Measurements from ENCODE around the gene PRSS12.

PRSS12 gene

DNA sequence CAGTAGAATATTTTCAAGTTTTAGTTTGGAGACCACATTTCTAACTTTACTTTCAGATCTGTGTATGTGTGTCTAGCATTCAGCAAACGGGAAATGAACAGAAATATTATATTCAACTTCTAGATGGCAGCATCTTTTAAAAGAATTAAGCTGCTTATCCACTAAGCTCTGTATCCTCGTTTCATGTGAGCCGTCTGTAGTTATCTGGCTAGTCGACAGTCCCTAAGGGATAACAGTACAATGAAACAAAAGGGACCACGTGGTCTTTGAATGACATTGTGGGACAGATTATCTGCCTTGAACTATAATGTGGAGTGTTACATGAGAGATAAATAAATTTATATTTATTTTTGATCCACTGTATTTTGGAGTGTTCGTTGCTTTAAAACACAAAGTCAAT is 35.8 kb upstream of the PRSS12 start:
- H3K9me3 ChIP-seq (ENCODE audit: control insufficient read depth in 1 of 2, low read length in 2 of 2), result no peaks in the 10 kb centered on the region
- no peak overlapping the region for H3K27ac ChIP-seq (ENCODE audit: low read depth, low read length)
- H3K4me3 ChIP-seq (ENCODE audit: low read depth in 1 of 2, low read length in 2 of 2), result no peak overlapping the region
- H3K9ac ChIP-seq (ENCODE audit: low read depth in 1 of 2, low read length in 2 of 2), result no peak overlapping the region
- no peaks in the 10 kb centered on the region for H3K27me3 ChIP-seq (ENCODE audit: control insufficient read depth in 1 of 2, insufficient read depth in 2 of 2, low read length in 2 of 2)
- H3K36me3 ChIP-seq (ENCODE audit: control insufficient read depth in 1 of 2, insufficient read depth in 2 of 2, low read length in 2 of 2), result no peaks in the 10 kb centered on the region
- no peaks in the 10 kb centered on the region for H3K4me1 ChIP-seq (ENCODE audit: control insufficient read depth in 1 of 2, insufficient read depth in 2 of 2, low read length in 2 of 2)

DNA sequence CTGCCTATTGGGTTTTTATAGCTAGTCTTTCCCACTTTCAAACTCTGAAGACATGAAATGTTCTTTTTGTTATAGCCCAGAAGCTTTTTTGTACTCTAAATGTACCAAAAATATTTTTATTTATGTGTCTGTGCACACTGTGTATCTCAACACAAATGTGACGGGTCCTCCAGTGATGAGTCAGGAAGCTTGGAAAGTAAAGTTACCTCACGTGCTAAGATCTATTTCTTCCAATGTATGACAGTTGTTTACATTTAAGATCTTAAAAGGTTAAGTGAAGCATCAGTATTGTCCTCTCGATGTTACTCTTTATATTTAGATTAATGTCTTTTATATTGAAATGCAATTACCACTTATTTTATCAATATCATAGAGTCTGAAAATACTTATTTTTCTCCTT is 29.1 kb upstream of the PRSS12 start:
- no peaks in the 10 kb centered on the region for H3K9me3 ChIP-seq (ENCODE audit: control insufficient read depth in 1 of 2, low read length in 2 of 2)
- H3K4me1 ChIP-seq (ENCODE audit: control insufficient read depth in 1 of 2, insufficient read depth in 2 of 2, low read length in 2 of 2), result no peaks in the 10 kb centered on the region
- no peaks in the 10 kb centered on the region for H3K36me3 ChIP-seq (ENCODE audit: control insufficient read depth in 1 of 2, insufficient read depth in 2 of 2, low read length in 2 of 2)
- H3K27me3 ChIP-seq (ENCODE audit: control insufficient read depth in 1 of 2, insufficient read depth in 2 of 2, low read length in 2 of 2), result no peaks in the 10 kb centered on the region
- H3K9ac ChIP-seq (ENCODE audit: low read depth in 1 of 2, low read length in 2 of 2), result no peak overlapping the region
- H3K4me3 ChIP-seq (ENCODE audit: low read depth in 1 of 2, low read length in 2 of 2), result no peak overlapping the region
- no peak overlapping the region for H3K27ac ChIP-seq (ENCODE audit: low read depth, low read length)

DNA sequence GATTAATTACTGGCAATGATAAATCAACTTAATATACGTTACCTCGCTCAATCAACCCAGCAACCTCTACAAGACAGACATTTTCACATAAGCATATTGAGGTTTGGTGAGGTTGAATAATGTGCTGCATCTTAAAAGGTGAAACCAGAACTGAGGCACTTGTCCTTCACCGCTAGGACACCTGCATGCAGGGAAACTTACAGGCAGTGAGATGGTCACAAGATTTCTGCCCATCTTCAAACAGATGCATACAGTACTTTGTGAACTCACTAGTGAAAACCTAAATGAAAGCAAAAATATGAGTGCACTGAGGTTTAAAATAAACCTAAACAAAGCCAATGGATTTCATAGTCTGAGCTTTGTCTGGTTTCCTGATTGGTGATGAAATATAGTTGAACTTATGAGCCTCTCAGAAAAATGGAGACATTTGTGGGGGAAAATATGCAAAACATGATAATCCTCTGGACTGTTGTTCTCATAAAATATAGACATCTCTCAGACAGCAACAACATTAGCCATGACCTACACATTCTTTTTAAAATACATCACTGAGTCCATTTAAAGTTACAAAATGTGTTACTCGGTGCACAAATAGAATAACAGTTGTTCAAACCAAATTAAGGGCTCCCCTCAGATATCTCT is 20.9 kb upstream of the PRSS12 start:
- Histone ChIP-seq H3K27ac (ENCODE audit: low read depth, low read length) (no peak overlapping the region), H3K36me3 (ENCODE audit: control insufficient read depth in 1 of 2, insufficient read depth in 2 of 2, low read length in 2 of 2) (no peaks in the 10 kb centered on the region), H3K9ac (ENCODE audit: low read depth in 1 of 2, low read length in 2 of 2) (no peak overlapping the region), H3K4me3 (ENCODE audit: low read depth in 1 of 2, low read length in 2 of 2) (no peak overlapping the region), H3K27me3 (ENCODE audit: control insufficient read depth in 1 of 2, insufficient read depth in 2 of 2, low read length in 2 of 2) (no peaks in the 10 kb centered on the region), H3K9me3 (ENCODE audit: control insufficient read depth in 1 of 2, low read length in 2 of 2) (no peaks in the 10 kb centered on the region), H3K4me1 (ENCODE audit: control insufficient read depth in 1 of 2, insufficient read depth in 2 of 2, low read length in 2 of 2) (no peaks in the 10 kb centered on the region)

DNA sequence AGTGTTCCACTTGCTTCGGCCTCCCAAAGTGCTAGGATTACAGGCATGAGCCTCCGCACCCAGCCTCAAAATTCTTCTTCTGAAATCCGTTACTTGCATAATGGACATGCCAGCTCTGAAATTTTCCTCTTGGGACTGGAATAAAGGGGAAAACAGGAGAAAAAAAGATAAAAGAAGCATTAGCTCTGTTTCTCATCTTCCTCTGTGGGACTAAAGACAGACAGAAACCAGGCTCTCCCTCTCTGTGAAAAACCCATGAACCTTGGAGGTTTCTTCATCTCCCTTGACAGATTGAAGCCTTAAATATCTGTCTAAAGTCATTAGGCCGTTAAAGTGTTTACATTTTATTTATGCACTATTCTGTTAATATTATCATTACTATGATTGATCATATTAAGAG is 19.4 kb upstream of the PRSS12 start:
- Histone ChIP-seq H3K4me1 (ENCODE audit: control insufficient read depth in 1 of 2, insufficient read depth in 2 of 2, low read length in 2 of 2) (no peaks in the 10 kb centered on the region), H3K9ac (ENCODE audit: low read depth in 1 of 2, low read length in 2 of 2) (no peak overlapping the region), H3K27me3 (ENCODE audit: control insufficient read depth in 1 of 2, insufficient read depth in 2 of 2, low read length in 2 of 2) (no peaks in the 10 kb centered on the region), H3K4me3 (ENCODE audit: low read depth in 1 of 2, low read length in 2 of 2) (no peak overlapping the region), H3K36me3 (ENCODE audit: control insufficient read depth in 1 of 2, insufficient read depth in 2 of 2, low read length in 2 of 2) (no peaks in the 10 kb centered on the region), H3K9me3 (ENCODE audit: control insufficient read depth in 1 of 2, low read length in 2 of 2) (no peaks in the 10 kb centered on the region), H3K27ac (ENCODE audit: low read depth, low read length) (no peak overlapping the region)

DNA sequence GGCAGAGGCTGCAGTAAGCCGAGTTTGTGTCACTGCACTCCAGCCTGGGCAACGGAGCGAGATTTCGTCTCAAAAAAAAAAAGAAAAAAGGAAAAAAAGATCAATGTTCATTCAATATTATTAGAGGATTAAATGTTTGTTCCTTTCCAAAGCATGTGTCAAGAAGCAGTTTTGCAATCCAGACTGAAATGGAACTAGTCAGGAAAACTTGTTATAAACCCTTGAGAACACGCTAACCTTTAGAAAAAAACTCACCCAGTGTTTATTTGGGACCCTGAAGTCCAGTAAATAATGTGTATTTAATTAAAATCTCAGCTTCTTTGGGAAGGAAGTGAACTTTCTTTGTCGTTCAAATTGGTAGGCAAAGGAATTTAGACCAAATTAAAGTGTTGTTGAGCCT is 16.4 kb upstream of the PRSS12 start:
- H3K36me3 ChIP-seq (ENCODE audit: control insufficient read depth in 1 of 2, insufficient read depth in 2 of 2, low read length in 2 of 2), result no peaks in the 10 kb centered on the region
- no peak overlapping the region for H3K27ac ChIP-seq (ENCODE audit: low read depth, low read length)

DNA sequence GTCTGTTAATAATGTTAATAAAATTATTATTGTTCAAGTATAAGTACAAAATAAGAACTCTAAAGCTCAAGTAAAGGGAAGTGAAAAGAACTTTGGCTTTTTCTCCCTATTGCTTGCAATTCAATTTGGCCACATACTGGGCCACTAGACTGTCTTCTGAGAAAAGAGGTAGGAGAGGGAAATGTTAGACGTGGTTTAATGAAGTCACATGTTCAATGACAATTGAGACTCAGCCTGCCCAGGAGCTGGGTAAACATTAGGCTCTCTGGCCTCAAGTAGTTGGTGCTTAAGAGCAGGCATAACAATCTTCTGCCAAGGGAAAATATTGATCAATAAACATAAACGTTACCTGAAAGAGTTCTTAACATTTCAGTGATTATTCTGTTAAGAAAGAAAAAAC is 15.1 kb upstream of the PRSS12 start:
- H3K4me1 ChIP-seq (ENCODE audit: control insufficient read depth in 1 of 2, insufficient read depth in 2 of 2, low read length in 2 of 2), result no peaks in the 10 kb centered on the region
- H3K9ac ChIP-seq (ENCODE audit: low read depth in 1 of 2, low read length in 2 of 2), result no peak overlapping the region
- no peaks in the 10 kb centered on the region for H3K9me3 ChIP-seq (ENCODE audit: control insufficient read depth in 1 of 2, low read length in 2 of 2)
- no peaks in the 10 kb centered on the region for H3K27me3 ChIP-seq (ENCODE audit: control insufficient read depth in 1 of 2, insufficient read depth in 2 of 2, low read length in 2 of 2)
- no peak overlapping the region for H3K27ac ChIP-seq (ENCODE audit: low read depth, low read length)
- no peak overlapping the region for H3K4me3 ChIP-seq (ENCODE audit: low read depth in 1 of 2, low read length in 2 of 2)
- H3K36me3 ChIP-seq (ENCODE audit: control insufficient read depth in 1 of 2, insufficient read depth in 2 of 2, low read length in 2 of 2), result no peaks in the 10 kb centered on the region

More for the DNA sequence above, 16.4 kb upstream of the PRSS12 start:
- H3K27me3 ChIP-seq (ENCODE audit: control insufficient read depth in 1 of 2, insufficient read depth in 2 of 2, low read length in 2 of 2), result no peaks in the 10 kb centered on the region
- H3K4me3 ChIP-seq (ENCODE audit: low read depth in 1 of 2, low read length in 2 of 2), result no peak overlapping the region
- no peak overlapping the region for H3K9ac ChIP-seq (ENCODE audit: low read depth in 1 of 2, low read length in 2 of 2)
- H3K9me3 ChIP-seq (ENCODE audit: control insufficient read depth in 1 of 2, low read length in 2 of 2), result no peaks in the 10 kb centered on the region
- H3K4me1 ChIP-seq (ENCODE audit: control insufficient read depth in 1 of 2, insufficient read depth in 2 of 2, low read length in 2 of 2), result no peaks in the 10 kb centered on the region

DNA sequence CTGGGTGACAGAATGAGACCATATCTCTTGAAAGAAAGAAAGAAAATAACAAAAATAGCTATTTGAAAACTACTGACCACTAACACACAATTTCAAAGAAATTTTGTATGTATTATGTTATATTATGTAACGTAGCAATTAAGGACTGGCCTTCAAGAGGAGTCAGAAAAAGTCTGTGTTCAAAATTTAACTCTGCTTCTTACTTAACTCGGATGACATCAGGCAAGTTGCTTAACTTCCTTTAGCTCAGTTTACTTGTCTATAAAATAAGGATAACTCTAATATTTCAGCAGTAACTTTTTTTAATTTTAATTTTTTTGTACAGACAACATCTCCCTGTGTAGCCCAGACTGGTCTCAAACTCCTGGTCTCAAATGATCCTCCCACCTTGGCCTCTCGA is 14.6 kb upstream of the PRSS12 start:
- Histone ChIP-seq H3K27ac (ENCODE audit: low read depth, low read length) (no peak overlapping the region), H3K4me3 (ENCODE audit: low read depth in 1 of 2, low read length in 2 of 2) (no peak overlapping the region), H3K27me3 (ENCODE audit: control insufficient read depth in 1 of 2, insufficient read depth in 2 of 2, low read length in 2 of 2) (no peaks in the 10 kb centered on the region), H3K9ac (ENCODE audit: low read depth in 1 of 2, low read length in 2 of 2) (no peak overlapping the region), H3K36me3 (ENCODE audit: control insufficient read depth in 1 of 2, insufficient read depth in 2 of 2, low read length in 2 of 2) (no peaks in the 10 kb centered on the region), H3K9me3 (ENCODE audit: control insufficient read depth in 1 of 2, low read length in 2 of 2) (no peaks in the 10 kb centered on the region), H3K4me1 (ENCODE audit: control insufficient read depth in 1 of 2, insufficient read depth in 2 of 2, low read length in 2 of 2) (no peaks in the 10 kb centered on the region)

DNA sequence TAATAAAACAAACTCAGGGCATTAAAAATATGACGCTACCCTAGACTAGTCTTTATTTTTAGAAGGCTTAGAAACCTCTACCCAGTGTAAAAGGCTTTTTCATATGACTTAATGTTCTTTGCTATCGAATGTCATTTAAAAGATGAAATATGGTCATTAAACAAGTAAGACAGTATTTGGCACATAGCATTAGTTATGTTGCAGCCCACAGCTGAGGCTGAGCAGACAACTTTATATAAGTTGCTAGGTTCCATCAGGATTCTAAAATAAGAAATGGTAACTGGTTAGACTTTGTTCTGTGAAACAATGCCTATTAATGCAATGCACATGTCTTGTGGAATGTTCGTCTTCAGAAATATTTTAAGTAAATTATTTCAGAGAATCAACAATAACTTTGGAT is 10.4 kb upstream of the PRSS12 start:
- H3K27me3 ChIP-seq (ENCODE audit: control insufficient read depth in 1 of 2, insufficient read depth in 2 of 2, low read length in 2 of 2), result no peaks in the 10 kb centered on the region
- H3K9ac ChIP-seq (ENCODE audit: low read depth in 1 of 2, low read length in 2 of 2), result no peak overlapping the region
- no peaks in the 10 kb centered on the region for H3K36me3 ChIP-seq (ENCODE audit: control insufficient read depth in 1 of 2, insufficient read depth in 2 of 2, low read length in 2 of 2)
- no peaks in the 10 kb centered on the region for H3K9me3 ChIP-seq (ENCODE audit: control insufficient read depth in 1 of 2, low read length in 2 of 2)
- H3K27ac ChIP-seq (ENCODE audit: low read depth, low read length), result no peak overlapping the region
- H3K4me1 ChIP-seq (ENCODE audit: control insufficient read depth in 1 of 2, insufficient read depth in 2 of 2, low read length in 2 of 2), result no peaks in the 10 kb centered on the region
- H3K4me3 ChIP-seq (ENCODE audit: low read depth in 1 of 2, low read length in 2 of 2), result no peak overlapping the region

DNA sequence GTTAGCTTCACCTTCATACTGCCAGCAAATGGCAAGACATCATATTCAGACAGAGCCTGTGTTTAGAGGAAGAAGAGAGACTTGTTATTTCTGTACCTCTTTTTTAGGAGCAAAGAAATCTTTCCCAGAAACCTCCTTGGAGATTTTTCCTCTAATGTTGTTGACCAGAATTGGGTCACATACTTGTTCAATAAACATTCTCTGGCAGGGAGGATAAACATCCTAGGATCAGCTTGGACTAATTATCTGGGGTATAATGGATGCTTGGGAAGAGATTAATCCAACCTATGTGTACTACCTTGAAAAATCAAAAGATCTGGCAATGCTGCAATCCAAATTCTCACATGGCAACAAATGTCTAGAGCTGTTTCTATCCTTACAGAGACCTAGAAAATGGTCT is 8.4 kb upstream of the PRSS12 start:
- Histone ChIP-seq H3K9ac (ENCODE audit: low read depth in 1 of 2, low read length in 2 of 2) (no peak overlapping the region), H3K27ac (ENCODE audit: low read depth, low read length) (no peak overlapping the region), H3K4me3 (ENCODE audit: low read depth in 1 of 2, low read length in 2 of 2) (no peak overlapping the region), H3K36me3 (ENCODE audit: control insufficient read depth in 1 of 2, insufficient read depth in 2 of 2, low read length in 2 of 2) (no peaks in the 10 kb centered on the region), H3K4me1 (ENCODE audit: control insufficient read depth in 1 of 2, insufficient read depth in 2 of 2, low read length in 2 of 2) (no peaks in the 10 kb centered on the region), H3K9me3 (ENCODE audit: control insufficient read depth in 1 of 2, low read length in 2 of 2) (no peaks in the 10 kb centered on the region), H3K27me3 (ENCODE audit: control insufficient read depth in 1 of 2, insufficient read depth in 2 of 2, low read length in 2 of 2) (peaks cover 0 to 4% of the 10 kb centered on the region in 2 donors)

DNA sequence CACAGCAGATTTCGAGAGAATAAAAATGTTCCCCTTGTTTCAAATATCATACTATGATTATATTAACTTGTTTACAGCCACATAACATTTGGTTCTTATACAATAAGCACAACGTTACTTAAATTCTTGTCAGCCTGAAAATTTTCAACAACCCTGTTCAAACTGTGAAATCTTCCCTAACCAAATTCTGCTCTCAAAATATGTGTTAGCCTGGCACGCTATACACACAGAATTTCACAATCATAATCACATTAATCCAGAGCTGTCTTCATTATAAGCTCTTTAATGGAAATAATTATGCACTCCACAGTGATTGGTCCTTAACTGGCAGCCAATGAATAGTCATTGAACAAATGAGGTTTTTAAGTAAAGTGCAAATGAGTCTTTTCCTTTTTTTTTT is 7.3 kb upstream of the PRSS12 start:
- Histone ChIP-seq H3K9ac (ENCODE audit: low read depth in 1 of 2, low read length in 2 of 2) (no peak overlapping the region), H3K36me3 (ENCODE audit: control insufficient read depth in 1 of 2, insufficient read depth in 2 of 2, low read length in 2 of 2) (no peaks in the 10 kb centered on the region), H3K27ac (ENCODE audit: low read depth, low read length) (no peak overlapping the region), H3K27me3 (ENCODE audit: control insufficient read depth in 1 of 2, insufficient read depth in 2 of 2, low read length in 2 of 2) (peaks cover 4 to 5% of the 10 kb centered on the region in 2 donors), H3K9me3 (ENCODE audit: control insufficient read depth in 1 of 2, low read length in 2 of 2) (no peaks in the 10 kb centered on the region), H3K4me1 (ENCODE audit: control insufficient read depth in 1 of 2, insufficient read depth in 2 of 2, low read length in 2 of 2) (no peaks in the 10 kb centered on the region), H3K4me3 (ENCODE audit: low read depth in 1 of 2, low read length in 2 of 2) (no peak overlapping the region)

DNA sequence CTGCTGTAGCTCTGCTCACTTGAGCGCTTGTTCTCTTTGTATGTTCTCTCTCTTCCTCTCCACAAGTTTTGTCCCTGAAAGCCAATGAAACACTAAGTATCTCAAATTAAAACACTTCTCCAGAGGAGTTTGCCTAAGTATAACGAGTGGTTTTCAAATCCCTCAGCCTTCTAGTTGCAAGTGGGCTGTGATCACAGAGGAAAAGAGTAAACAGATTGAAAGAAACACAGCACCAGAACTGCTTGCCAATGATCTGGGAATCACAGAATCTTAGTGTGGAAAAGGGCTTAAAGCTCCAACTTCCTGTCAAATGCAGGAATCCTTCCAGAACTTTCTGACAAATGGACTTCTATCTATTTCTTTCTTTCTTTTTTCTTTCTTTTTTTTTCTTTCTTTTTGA is 4.8 kb upstream of the PRSS12 start:
- no peak overlapping the region for H3K9ac ChIP-seq (ENCODE audit: low read depth in 1 of 2, low read length in 2 of 2)
- H3K9me3 ChIP-seq (ENCODE audit: control insufficient read depth in 1 of 2, low read length in 2 of 2), result no peaks in the 10 kb centered on the region
- H3K4me1 ChIP-seq (ENCODE audit: control insufficient read depth in 1 of 2, insufficient read depth in 2 of 2, low read length in 2 of 2), result peaks cover 0 to 7% of the 10 kb centered on the region in 2 donors
- peaks cover 20 to 22% of the 10 kb centered on the region in 2 donors for H3K27me3 ChIP-seq (ENCODE audit: control insufficient read depth in 1 of 2, insufficient read depth in 2 of 2, low read length in 2 of 2)
- H3K27ac ChIP-seq (ENCODE audit: low read depth, low read length), result no peak overlapping the region
- H3K36me3 ChIP-seq (ENCODE audit: control insufficient read depth in 1 of 2, insufficient read depth in 2 of 2, low read length in 2 of 2), result no peaks in the 10 kb centered on the region
- H3K4me3 ChIP-seq (ENCODE audit: low read depth in 1 of 2, low read length in 2 of 2), result no peak overlapping the region

All from duodenal mucosa (tissue), 2 donors.